OCI-M2 (cell line): ENCODE measurements around the gene IFNE.

Experiments used
- DNase-seq: peaks from one replicate; lab custom pipeline; 2025; ENCODE audit not compliant: unreplicated experiment; lab: John Stamatoyannopoulos, UW

IFNE gene, protein sequence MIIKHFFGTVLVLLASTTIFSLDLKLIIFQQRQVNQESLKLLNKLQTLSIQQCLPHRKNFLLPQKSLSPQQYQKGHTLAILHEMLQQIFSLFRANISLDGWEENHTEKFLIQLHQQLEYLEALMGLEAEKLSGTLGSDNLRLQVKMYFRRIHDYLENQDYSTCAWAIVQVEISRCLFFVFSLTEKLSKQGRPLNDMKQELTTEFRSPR

DNA sequence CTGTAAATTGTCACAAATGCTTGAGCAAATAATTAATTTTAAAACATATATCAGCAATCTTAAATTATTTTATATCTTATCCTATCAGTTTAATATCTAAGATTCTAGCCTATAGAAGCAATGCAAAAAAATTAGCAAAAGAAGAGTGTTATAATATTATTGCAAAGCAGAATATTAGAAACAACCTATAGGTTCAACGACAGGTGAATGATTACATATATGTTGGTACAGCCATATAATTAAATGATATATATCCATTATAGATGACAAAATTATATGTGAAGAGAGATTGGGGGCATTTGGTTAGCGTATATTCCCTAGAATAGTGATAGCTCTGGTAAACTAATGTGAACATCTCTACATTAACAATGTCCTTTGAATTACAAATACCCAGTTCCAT is at the start of gene IFNE:
Gene IFNE (minus strand): TSS at position 101 of the 400 bp plus-strand sequence. CDS start 619 bp downstream, outside the sequence.
- DNase-seq: no peak

DNA sequence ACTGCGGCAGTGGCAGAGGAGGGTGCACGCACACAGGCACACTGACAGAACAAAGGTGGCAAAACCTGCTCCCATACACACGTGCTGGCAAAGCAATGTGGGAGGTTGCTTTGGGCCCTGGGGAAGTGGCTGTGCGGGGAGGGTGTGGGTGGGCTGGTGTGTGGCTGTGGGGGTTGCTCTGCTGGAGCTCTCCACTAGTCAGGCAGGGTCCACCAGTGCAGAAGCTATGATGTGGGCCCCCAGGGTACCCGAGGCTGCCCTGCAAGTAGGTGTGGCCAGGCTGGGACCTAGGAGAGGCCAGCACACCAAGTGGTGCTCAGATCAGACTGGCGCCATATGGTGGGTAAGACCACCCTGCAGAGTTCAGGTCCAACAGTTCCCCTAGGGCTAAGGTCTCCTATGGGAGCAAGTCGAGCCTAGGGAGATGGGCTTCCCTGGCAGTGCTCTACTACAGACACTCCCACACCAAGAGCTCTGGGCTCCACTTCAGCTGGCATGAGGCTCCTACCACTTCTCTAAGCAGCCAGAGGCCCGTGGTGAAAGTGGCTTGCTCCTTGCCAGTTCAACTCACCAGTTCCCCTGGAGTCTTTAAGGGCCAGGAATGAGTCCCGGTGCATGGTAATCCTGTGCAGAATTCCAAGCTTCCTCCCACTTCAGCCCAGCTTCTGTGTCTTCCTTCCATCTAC is 46.2 kb upstream of the IFNE start:
- DNase-seq: no peak

DNA sequence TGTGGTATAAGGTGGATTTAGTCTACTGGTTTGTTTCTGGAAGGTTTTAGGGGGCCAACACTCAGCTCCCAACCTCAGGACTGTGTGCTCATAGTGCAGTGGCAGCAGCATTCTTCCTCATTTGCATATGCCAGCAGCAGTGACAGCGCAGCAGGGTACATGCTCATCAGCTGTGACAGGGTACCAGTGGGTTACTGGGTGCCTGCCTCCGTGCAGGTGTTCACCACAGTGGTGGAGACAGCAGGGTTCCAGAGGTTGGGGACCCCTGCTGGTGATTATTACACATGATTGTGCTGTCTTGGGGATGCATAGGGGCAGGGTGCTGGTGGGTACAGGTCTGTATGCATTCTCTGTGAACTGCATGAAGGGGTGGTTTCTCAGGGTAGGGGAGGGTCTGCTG is 45.5 kb upstream of the IFNE start:
- DNase-seq: no peak

DNA sequence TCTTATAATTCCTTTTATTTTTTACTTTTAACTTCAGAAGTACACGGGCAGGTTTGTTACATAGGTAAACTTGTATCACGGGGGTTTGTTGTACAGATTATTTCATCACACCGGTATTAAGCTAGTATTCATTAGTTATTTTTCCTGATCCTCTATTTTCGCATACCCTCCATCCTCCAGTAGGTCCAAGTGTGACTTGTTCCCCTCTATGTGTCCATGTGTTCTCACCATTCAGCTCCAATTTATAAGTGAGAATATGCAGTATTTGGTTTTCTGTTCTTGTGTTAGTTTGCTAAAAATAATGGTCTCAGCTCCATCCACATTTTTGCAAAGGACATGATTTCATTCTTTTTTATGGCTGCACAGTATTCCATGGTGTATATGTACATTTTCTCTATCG is 43.1 kb upstream of the IFNE start:
- DNase-seq: no peak

DNA sequence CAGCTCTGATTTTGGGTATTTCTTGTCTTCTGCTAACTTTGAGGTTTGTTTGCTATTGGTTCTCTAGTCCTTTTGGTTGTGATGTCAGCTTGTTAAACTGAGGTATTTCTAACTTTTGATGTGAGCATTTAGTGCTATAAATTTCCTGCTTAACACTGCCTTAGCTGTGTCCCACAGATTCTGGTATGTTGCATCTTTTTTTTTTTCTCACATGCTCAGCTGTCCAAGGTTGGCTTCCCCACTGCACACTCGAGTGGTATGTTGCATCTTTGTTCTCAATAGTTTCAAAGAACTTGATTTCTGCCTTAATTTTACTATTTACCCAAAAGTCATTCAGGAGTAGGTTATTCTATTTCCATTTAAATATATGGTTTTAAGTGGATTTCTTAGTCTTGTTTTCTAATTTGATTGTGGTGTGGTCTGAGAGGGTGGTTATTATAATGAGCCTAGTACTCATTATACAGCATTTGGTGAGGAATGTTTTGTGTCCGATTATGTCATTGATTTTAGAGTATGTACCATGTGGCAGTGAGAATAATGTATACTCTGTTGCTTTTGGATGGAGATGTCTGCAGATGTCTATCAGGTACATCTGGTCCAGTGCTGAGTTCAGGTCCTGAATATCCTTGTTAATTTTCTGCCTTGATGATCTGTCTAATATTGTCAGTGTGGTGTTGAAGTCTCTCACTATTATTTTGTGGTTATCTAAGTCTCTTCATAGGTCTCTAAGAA is 42.2 kb upstream of the IFNE start:
- DNase-seq: no peak

DNA sequence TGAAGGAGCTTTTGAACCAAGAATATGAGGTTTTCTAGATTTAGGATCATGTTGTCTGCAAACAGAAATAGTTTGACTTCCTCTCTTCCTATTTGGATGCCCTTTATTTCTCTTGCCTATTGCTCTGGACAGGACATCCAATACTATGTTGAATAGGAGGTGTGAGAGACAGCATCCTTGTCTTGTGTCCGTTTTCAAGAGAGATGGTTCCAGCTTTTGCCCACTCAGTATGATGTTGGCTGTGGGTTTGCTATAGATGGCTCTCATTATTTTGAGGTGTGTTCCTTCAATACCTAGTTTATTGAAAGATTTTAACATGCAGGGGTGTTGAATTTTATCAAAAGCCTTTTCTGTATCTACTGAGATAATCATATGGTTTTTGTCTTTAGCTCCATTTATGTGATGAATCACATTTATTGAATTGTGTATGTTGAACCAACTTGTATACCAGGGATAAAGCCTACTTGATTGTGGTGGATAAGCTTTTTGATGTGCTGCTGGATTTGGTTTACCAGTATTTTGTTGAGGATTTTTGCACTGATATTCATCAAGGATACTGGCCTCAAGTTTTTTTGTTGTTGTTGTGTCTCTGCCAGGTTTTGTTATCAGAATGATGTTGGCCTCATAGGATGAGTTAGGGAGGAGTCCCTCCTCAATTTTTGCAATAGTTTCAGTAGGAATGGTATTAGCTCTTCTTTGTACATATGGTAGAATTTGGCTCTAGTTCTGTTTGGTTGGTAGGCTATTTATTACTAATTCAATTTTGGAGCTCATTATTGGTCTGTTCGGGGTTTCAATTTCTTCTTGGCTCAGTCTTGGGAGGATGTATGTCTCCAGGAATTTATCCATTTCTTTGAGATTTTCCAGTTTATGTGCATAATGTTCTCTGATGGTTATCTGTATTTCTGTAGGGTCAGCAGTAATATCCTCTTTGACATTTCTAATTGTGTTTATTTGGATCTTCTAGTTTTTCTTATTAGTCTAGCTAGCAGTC is 41.2 kb upstream of the IFNE start:
- no peak for DNase-seq

DNA sequence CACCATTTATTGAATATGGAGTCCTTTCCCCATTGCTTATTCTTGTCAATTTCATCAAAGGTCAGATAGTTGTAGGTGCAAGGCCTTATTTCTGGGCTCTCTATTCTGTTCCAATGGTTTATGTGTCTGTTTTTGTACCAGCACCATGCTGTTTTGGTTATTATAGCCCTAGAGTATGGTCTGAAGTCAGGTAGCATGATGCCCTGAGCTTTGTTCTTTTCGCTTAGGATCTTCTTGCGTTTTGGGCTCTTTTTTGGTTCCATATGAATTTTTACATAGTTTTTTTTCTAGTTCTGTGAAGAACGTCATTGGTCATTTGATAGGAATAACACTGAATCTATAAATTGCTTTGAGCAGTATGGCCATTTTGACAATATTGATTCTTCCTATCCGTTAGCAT is 40.2 kb upstream of the IFNE start:
- DNase-seq: no peak

DNA sequence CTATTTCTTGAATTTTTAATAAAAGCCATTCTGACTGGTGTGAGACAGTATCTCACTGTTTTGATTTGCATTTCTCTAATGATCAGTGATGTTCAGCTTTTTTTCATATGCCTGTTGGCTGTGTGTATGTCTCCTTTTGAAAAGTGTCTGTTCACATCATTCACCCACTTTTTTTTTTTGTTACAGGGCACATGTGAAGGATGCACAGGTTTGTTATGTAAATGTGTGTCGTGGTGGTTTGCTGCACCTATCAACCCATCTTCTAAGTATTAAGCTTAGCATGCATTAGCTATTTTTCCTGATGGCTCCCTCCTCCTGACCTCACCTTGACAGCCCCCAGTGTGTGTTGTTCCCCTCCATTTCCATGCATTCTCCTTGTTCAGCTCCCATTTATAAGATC is 39.3 kb upstream of the IFNE start:
- DNase-seq: no peak

DNA sequence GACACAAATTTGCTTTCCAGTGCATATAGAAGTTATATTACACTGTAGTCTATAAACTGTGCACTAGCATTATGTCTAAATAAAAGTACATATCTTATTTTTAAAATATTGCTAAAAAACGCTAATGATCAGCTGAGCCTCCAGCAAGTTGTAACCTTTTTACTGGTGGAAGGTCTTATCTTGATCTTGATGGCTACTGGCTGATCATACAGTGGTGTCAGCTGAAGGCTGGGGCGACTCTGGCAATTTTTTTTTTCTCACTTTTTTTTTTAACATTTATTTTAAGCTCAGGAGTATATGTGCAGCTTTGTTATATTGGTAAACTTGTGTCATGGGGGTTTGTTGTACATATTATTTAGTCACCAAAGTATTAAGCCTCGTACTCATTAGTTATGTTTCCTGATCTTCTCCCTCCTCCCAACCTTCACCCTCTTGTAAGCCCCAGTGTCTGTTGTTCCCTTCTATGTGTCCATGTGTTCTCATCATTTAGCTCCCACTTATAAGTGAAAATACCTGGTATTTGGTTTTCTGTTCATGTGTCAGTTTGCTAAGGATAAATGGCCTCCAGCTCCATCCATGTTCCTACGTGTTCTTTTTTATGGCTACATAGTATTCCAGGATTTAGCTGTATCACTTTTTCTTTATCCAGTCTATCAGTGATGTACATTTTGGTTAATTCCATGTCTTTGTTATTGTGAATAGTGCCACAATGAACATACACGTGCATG is 38.6 kb upstream of the IFNE start:
- no peak for DNase-seq

DNA sequence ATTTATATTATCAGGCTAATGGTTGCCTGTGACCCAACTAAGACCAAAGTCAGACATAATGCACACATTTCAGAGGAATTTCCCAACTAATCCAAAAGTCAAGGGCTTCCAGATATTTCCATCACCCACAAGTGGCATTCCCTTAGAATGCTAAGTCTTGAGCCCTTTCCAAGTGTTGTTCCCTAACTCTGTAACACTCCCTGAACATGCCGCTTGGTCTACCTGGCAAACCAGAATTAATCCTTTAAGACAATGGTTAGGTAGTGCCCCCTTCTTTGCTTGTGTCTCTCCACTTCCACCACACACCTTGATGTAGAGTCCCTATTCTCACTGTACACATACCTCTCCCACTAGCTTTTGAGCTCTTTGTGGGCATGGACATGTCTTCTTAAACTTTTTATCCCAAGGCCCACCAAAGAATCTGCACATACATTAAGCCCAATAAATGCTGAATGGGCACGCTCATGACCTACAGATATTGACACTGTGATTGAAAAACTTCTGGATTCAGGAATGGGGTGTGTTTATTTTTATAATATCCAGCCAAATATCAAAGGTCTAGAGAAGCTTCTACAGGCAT is 37.8 kb upstream of the IFNE start:
- DNase-seq: no peak

DNA sequence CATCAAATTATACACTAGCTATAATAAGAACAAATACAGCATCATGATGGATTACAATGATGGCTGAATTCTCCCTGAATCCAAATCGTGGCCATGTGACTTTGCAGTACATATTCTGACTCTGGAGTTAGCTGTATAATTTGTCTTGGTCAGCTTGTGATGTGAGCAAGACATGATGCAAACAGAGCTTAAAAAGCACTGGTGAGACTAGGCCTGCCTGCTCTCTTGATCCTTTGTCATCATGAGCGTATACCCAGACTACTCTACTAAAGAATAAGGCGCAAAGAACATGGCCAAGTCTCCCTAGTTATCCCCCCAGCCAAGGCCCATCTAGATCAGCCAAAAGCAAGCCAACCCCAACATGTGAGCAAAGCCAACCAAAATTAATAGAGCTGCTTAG is 34.7 kb upstream of the IFNE start:
- no peak for DNase-seq

DNA sequence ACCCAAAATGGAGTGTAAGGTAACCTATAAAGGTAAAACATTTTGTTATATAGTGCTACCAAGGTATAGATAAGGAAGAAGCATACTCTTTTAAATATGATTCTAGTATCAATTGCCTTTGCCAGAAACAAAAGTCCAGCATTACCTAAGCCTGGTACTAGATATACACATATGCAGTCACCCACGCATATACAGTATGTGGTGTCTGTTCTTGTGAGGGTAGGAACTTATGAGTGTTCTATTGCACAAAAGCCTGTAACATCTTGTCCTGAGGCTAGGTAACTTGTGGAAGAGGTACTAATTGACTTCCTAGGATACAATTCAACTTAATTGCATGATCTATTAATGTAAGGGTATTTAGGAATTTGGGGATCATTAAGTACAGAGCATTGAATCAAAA is 31.3 kb upstream of the IFNE start:
- DNase-seq: no peak

DNA sequence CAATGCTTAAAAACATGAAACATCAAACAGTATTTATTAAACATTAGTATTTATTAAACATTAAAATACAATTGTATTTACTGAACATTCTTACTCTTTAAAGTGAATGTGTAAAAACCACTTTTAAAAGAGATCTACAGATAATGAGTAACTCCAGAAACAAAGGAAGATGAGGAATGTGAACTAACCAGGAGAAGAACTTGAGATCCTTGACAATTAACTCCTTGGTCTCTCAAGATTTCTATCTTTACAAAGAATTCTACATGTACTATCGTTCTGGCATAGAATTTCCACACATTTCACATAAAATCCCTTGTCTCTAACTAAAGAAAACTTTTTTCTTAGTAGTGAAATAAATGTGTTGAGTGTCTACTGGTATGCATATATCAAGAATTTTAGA is 28.7 kb upstream of the IFNE start:
- no peak for DNase-seq

DNA sequence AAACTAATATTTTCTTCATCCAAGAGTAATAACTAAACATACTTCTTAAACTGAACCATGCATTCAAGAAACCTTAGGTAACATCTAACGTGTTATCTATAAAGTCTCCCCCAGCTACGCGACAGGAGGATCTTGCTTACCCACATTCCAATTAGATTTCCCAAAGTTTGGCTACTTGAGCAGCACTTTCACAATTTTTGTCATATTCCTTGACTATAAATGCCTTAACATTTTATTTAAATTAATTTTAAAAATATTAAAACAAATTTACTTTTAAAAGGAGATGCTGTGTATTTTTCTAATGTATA is 25.3 kb upstream of the IFNE start:
- DNase-seq: no peak

DNA sequence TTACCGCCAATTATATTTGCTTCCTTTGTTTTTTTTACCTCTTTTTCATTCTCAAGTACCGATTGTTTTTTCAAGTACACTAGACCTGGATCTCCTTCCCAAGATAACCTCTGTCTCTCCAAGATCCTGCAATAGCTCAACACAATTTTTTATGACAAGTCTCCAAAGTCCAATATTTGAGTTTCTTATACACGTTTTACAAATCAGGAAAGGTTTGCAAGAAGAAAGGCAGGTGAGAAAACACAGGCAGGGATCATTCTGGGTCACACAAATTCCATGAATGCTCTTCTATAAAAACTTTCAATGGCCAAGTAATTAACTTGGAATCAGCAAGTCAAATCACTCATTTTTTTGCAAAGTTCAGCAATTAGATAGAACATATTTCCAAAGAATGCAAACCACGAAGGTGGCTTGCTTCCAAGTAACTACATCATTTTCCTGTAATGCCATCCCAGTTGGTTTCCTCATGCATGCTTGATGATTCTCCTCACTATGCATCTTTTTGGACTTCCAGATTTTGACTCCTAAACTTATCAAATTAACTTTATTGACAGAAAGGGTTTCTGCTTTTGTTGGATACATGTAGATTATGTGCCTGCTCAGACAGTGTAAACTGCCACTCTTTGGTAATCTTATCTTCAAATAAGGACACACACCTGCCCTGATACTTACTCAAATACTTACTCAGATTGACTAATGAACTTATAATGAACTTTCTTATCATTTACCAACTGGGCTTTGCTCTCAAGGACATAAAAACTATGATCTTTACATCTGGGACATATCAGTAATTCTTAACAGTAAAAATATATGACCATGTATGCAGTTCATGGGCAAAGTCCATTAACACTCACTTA is 24.7 kb upstream of the IFNE start:
- DNase-seq: no peak

DNA sequence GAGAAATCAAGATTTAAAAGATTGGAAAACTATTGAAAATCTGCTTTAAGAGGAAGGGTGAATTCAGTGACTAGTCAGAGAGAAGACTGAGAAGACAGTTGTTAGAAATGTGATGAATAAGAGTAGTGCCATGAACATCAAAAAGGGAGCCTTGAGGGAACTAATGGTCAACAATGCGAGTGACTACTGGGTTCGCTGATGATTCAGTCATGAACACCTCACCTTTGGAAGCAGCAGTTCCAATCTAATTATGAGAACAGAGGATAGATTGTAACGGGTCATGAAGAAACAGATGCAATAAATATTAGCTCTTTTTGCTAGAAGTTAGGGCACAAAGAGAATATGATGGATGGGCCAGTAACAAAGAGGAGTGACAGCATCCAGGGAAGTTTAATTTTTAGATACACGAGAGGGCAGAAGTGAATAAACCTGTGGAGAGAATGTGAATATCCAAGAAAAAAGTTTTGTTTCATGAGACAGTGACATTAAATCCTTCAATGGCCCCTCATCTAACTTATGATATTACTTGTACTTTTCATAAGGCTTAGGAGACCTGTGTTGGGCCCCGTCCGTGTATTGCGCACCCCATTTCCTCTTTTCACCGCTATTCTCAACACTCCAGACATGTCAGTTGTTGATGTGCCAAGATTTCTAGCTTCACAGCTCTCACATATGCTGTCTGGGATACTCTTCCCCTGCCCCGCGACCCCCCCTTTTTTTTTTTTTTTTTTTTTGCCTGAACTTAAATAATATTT is 23.5 kb upstream of the IFNE start:
- DNase-seq: no peak

DNA sequence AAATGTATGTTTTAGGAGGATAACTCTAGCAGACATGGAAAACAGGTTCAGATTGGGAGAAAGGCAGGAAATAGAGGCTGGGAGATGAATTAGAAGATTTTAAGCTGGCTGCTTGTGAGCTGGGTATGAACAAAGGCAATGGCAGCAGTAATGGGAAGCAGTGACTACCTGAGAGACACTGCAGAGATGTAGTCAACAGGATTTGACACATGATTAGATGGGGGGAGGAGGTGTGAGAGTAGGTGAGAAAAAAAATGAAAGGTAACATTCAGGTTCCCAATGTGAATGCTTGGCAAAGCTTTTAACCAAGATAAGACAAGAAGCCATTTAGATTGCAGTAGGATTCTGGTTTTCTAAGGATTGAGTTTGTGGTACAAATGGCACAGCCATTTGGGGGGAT is 22.8 kb upstream of the IFNE start:
- DNase-seq: no peak

DNA sequence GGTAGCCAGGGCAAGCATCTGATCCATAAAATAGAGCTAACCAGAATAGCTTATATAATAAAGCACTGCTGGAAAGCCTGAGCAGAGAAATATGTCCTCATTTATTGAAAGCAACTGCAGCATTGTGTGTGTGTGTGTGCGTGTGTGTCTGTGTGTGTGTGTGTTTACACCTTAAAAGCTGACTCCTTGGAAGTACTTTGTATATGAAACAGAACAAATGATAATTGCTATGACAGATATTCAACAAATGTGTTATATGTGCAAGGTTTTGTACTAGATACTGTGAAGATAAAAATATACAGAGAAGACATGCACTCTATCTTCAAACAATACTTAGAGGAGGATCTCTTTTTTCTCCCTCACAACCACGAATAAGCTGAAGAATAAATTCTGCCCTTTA is 22.0 kb upstream of the IFNE start:
- DNase-seq: no peak

DNA sequence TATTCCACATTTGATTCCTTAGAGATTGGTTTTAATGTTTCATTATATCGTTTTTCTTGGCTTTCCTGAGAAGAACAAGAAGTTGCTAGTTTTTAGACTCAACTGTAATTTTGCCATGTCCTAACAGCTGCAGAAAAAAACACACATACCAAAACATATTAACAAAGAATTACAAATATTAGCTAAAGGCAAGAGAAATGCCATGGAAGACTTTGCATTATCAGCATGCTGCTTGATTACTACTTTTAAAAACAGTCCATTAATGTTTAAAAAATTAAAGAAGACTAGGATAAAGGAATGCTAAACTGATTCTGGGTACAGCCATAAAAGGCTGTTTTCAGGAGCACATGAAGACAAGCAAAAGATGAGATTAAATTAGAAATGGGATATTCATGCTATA is 20.5 kb upstream of the IFNE start:
- no peak for DNase-seq
